ENCODE data around the gene CDK17. TPM values are rescaled to one million over a fixed set of nuclear protein-coding genes. Genes with fewer than 3 reads are reported as not detected.

Gene CDK17
- total RNA-seq, 3 donors from 2014 or later, result 47.7 to 113 (median 81.0) TPM

DNA sequence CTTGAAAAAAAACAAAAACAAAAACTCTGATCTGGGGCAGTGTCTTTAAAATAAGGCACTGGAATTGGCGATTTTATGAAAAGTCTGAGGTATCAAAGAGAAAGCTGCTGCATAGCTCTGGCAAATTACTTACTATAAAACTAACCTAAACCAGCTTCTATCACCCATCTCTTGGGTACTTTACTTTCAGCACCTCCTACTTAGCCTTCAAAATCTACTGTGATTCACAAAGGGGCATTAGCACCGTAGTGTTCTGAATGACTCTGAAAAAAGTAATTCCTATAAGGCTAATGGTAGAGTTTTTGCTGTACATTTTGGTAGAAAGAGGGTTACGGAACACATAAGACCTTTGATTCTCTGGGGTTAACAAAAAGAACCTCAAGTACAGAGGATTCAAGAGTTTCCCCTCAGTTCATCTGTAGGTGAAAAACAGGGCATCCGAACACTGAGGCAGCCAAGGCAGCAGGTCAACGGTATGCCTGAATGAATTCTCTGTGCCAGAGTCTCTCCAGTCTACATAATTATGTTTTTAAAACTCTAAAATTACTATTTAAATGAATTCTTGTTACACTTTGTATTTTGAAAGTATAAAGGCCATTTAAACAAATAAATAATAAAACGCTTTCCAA lies 104.6 kb downstream of the CDK17 start:
- TF ChIP-seq POLR2AphosphoS5 (IDR thresholded peaks at IDR 0.05) (no peak), POLR2A (IDR thresholded peaks at IDR 0.05) (no peak)
- TF ChIP-seq, protein P1, sequence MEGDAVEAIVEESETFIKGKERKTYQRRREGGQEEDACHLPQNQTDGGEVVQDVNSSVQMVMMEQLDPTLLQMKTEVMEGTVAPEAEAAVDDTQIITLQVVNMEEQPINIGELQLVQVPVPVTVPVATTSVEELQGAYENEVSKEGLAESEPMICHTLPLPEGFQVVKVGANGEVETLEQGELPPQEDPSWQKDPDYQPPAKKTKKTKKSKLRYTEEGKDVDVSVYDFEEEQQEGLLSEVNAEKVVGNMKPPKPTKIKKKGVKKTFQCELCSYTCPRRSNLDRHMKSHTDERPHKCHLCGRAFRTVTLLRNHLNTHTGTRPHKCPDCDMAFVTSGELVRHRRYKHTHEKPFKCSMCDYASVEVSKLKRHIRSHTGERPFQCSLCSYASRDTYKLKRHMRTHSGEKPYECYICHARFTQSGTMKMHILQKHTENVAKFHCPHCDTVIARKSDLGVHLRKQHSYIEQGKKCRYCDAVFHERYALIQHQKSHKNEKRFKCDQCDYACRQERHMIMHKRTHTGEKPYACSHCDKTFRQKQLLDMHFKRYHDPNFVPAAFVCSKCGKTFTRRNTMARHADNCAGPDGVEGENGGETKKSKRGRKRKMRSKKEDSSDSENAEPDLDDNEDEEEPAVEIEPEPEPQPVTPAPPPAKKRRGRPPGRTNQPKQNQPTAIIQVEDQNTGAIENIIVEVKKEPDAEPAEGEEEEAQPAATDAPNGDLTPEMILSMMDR (IDR thresholded peaks at IDR 0.05), result no peak
- no peak for DNase-seq (ENCODE audit: low spot score in 2 of 2)
- no peaks in the 10 kb centered on the region for H3K27me3 ChIP-seq
- no peaks in the 10 kb centered on the region for H3K9me3 ChIP-seq
- no peak overlapping the region for H3K4me3 ChIP-seq
- no peaks in the 10 kb centered on the region for H3K4me1 ChIP-seq
- no peaks in the 10 kb centered on the region for H3K36me3 ChIP-seq
- no peak overlapping the region for H3K27ac ChIP-seq
- intact Hi-C loops (cut with DNase I; ENCODE audit: low total_unique reads), result no loop called here

DNA sequence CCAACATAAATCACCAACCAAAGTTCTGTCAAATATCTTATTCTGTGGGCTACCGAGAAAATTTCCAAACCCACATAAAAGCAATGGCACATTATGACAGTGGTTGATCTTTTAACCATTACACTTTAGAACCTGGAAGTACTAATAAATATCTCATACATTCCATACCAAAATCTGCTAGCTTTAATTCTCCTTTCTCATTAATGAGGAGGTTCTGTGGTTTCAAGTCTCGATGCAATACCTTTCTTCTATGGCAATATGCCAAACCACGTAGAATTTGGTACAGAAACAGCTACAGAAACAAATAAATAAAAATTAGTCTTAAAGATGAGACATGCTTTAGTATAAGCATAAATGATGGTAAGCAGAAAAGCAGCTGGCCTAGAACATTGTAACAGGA lies 105.4 kb downstream of the CDK17 start:
- no peaks in the 10 kb centered on the region for H3K36me3 ChIP-seq
- no peak for DNase-seq (ENCODE audit: low spot score in 2 of 2)
- TF ChIP-seq, protein P1 (IDR thresholded peaks at IDR 0.05), result no peak
- no peak for TF ChIP-seq POLR2AphosphoS5 (IDR thresholded peaks at IDR 0.05)
- TF ChIP-seq POLR2A (IDR thresholded peaks at IDR 0.05), result no peak
- no peaks in the 10 kb centered on the region for H3K4me1 ChIP-seq
- no peak overlapping the region for H3K4me3 ChIP-seq
- intact Hi-C loops (cut with DNase I; ENCODE audit: low total_unique reads), result no loop called here
- H3K27me3 ChIP-seq, result no peaks in the 10 kb centered on the region
- no peaks in the 10 kb centered on the region for H3K9me3 ChIP-seq
- no peak overlapping the region for H3K27ac ChIP-seq

DNA sequence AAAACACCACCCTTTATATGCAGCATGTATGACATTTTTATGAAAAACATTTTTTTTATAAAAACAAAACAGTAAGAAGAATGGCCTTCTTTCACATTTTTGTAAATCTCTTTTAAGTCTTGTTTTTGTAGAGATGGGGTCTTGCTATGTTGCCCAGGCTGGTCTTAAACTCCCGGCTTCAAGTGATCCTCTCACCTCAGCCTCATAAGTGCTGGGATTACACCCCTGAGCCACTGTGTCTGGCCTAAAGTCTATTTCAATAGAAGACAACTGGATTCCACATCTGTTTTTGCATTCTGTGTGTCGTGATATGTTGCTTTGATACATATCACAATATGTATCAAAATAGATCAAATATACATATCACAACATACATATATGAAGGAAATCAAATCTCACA lies 107.1 kb downstream of the CDK17 start:
- TF ChIP-seq POLR2A (IDR thresholded peaks at IDR 0.05) (no peak), POLR2AphosphoS5 (IDR thresholded peaks at IDR 0.05) (no peak)
- Histone ChIP-seq H3K9me3 (no peaks in the 10 kb centered on the region), H3K36me3 (no peaks in the 10 kb centered on the region), H3K27ac (no peak overlapping the region), H3K27me3 (no peaks in the 10 kb centered on the region), H3K4me1 (no peaks in the 10 kb centered on the region), H3K4me3 (no peak overlapping the region)
- intact Hi-C loops (cut with DNase I; ENCODE audit: low total_unique reads), result no loop called here
- no peak for DNase-seq (ENCODE audit: low spot score in 2 of 2)

DNA sequence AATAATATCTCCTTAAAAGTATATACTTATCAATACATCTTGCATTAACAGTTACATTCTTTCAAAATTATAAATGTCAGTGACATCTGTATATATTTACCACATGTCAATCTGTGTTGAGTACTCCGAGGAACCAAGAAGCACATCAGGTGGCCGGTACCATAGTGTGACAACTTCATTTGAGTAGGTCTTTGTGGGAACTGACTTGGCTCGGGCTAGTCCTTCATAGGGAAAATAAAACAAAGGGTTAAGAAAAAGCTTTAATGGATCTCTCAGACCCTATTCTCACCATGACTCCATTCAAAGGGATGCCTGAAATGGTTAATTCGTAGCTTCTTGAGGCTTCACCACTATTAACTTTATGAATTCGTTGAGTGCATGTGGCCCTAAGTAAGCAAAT lies 111.2 kb downstream of the CDK17 start:
- intact Hi-C loops (cut with DNase I; ENCODE audit: low total_unique reads), result no loop called here
- Histone ChIP-seq H3K36me3 (peaks cover 11% of the 10 kb centered on the region), H3K27me3 (no peaks in the 10 kb centered on the region), H3K9me3 (no peaks in the 10 kb centered on the region), H3K4me1 (no peaks in the 10 kb centered on the region), H3K27ac (no peak overlapping the region), H3K4me3 (no peak overlapping the region)
- no peak for DNase-seq (ENCODE audit: low spot score in 2 of 2)
- TF ChIP-seq, protein P1 (IDR thresholded peaks at IDR 0.05), result no peak
- no peak for TF ChIP-seq POLR2A (IDR thresholded peaks at IDR 0.05)
- no peak for TF ChIP-seq POLR2AphosphoS5 (IDR thresholded peaks at IDR 0.05)

DNA sequence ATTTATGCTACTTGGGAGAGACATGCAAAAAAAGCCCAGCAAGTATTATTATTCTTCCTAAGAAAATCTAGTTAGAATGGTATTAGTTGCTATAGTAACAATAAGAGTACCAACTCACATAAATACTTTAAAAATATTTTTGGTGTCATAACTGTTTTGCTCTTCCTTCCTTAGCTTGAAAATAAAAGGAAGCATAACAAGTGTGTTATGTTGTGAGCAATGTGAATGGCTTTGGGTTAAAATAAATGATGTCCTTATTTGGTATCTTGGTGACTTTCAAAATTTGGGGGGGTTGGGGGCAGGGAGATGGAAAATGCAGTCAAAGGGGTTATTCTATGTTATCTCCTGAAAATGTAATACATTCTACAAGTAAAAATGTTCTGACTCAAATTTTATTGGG lies 115.1 kb downstream of the CDK17 start:
- no peaks in the 10 kb centered on the region for H3K27me3 ChIP-seq
- TF ChIP-seq POLR2AphosphoS5 (IDR thresholded peaks at IDR 0.05) (no peak), POLR2A (IDR thresholded peaks at IDR 0.05) (no peak)
- TF ChIP-seq, protein P1 (IDR thresholded peaks at IDR 0.05), result no peak
- DNase-seq (ENCODE audit: low spot score in 2 of 2), result no peak
- H3K4me3 ChIP-seq, result no peak overlapping the region
- H3K4me1 ChIP-seq, result no peaks in the 10 kb centered on the region
- peaks cover 15% of the 10 kb centered on the region for H3K36me3 ChIP-seq
- H3K27ac ChIP-seq, result no peak overlapping the region
- no peaks in the 10 kb centered on the region for H3K9me3 ChIP-seq
- intact Hi-C loops (cut with DNase I; ENCODE audit: low total_unique reads), result no loop called here

Measured in breast epithelium (tissue), 4 donors.